Right lobe of liver (tissue), 4 donors: ENCODE measurements around the gene MBP.

Experiments used
- POLR2A ChIP-seq: fragments of 450-650 bp; IDR thresholded peaks from one replicate; pipeline ENCODE4 v1.6.1; 2017; ENCODE audit warnings: antibody characterized with exemption, mild to moderate bottlenecking
- TF ChIP-seq, protein P1 (sequence below), 4 donors: fragments of 200-600 bp in 3 of 4; fragments of 450-650 bp in 1 of 4; IDR thresholded peaks; one replicate each; pipeline versions ENCODE4 v1.5.1 to v1.8.0; 2016 to 2022; ENCODE audit warnings: antibody characterized with exemption in 4 of 4, mild to moderate bottlenecking in 2 of 4
- donor health status: DM: no; HTN: no; CAD: no.
- donor health status: DM: no; HTN: no; CAD: no.
- donor health status: DM: no; HTN: yes; CAD: no.

DNA sequence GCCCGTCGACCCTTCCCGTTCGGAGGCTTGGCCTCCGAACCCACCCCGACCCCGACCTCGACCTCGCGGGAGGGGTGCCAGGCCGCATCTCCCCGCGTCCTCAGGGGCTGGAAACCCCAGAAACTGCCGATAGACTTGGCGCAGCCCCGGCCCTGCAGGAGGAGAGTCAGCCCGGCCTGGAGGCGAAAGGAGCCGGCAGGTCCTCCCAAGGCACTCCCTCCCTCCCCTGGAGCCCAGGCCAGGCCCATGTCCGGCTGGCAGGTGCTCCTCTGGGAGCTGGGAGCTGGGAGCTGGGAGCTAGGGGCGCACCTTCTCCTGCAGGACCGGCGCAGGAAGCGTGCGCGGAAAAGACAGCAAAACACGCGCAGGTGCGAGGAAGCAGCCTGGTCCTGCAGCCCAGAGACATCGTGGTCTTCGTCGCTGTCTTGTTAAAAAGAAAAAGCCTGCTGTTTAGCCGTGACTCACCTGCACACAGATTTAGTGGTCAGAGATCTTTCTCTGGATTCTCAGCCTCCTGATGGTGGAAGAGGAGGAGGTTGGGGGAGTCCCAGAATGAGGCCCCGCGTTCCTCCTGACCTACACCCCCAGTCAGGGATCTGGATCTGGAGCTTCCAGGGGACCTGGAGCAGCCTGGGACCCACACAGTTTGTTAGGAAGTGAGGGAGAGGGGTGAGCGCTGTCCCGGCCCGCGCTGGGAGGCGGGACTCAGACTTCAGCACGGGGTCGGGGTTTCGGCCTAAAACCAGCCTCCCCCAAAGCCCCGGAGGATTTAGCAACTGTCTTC is 660 bp upstream of the MBP start:
- TF ChIP-seq, protein P1, sequence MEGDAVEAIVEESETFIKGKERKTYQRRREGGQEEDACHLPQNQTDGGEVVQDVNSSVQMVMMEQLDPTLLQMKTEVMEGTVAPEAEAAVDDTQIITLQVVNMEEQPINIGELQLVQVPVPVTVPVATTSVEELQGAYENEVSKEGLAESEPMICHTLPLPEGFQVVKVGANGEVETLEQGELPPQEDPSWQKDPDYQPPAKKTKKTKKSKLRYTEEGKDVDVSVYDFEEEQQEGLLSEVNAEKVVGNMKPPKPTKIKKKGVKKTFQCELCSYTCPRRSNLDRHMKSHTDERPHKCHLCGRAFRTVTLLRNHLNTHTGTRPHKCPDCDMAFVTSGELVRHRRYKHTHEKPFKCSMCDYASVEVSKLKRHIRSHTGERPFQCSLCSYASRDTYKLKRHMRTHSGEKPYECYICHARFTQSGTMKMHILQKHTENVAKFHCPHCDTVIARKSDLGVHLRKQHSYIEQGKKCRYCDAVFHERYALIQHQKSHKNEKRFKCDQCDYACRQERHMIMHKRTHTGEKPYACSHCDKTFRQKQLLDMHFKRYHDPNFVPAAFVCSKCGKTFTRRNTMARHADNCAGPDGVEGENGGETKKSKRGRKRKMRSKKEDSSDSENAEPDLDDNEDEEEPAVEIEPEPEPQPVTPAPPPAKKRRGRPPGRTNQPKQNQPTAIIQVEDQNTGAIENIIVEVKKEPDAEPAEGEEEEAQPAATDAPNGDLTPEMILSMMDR (IDR thresholded peaks at IDR 0.05): no peak
- no peak for TF ChIP-seq POLR2A
